Peyer's patch (tissue), 4 donors: Measurements from ENCODE around the gene PTRH1. TPM values are rescaled to one million over a fixed set of nuclear protein-coding genes. Genes with fewer than 3 reads are reported as not detected.

Experiments used
- DNase-seq, 3 donors: peaks; one replicate each; pipeline ENCODE4 v3.0.0-alpha.2; 2017 to 2019
- H3K27ac ChIP-seq, 4 donors: fragments of 200-600 bp; sonication (generic); one replicate each; pipeline ENCODE4 v1.5.1; 2016 to 2019
- H3K27me3 ChIP-seq, 2 donors: fragments of 200-600 bp; sonication (generic); one replicate each; pipeline ENCODE4 v1.5.1; 2019
- H3K36me3 ChIP-seq, 3 donors: fragments of 200-600 bp; sonication (generic); one replicate each; pipeline ENCODE4 v1.5.1; 2016 to 2019
- H3K4me1 ChIP-seq, 4 donors: fragments of 200-600 bp; sonication (generic); one replicate each; pipeline ENCODE4 v1.5.1; 2016 to 2019
- H3K4me3 ChIP-seq, 4 donors: fragments of 200-600 bp; sonication (generic); 1 replicate in 3 of 4; 2 replicates in 1 of 4; pipeline ENCODE4 v1.5.1; 2016 to 2019; ENCODE audit warnings: mild to moderate bottlenecking in 1 of 4
- H3K9me3 ChIP-seq, 4 donors: fragments of 200-600 bp; sonication (generic); one replicate each; pipeline ENCODE4 v1.5.1; 2016 to 2019; ENCODE audit warnings: mild to moderate bottlenecking in 1 of 4
- POLR2A ChIP-seq, 2 donors: fragments of 450-650 bp; IDR thresholded peaks; one replicate each; pipeline ENCODE4 v1.5.1; 2017; ENCODE audit warnings: antibody characterized with exemption in 2 of 2, mild to moderate bottlenecking in 2 of 2, moderate library complexity in 2 of 2
- total RNA-seq, 4 donors: library from RNA; depleted of rRNA; stranded (reverse); fragments of >200 nt; gene quantifications; one replicate each; pipeline ENCODE4 v1.1.0, GENCODE V29; 2016
- TF ChIP-seq, protein P1 (sequence below), 6 experiments: fragments of 450-650 bp in 4 of 6; fragments of 200-600 bp in 2 of 6; sonication (generic) in 1 of 6; IDR thresholded peaks; one replicate each; pipeline ENCODE4 v1.5.1; 2017 to 2019; ENCODE audit warnings: antibody characterized with exemption in 6 of 6, mild to moderate bottlenecking in 3 of 6, moderate library complexity in 1 of 6

The PTRH1 gene
- total RNA-seq, 4 donors from 2014 or later = 5.2 to 14.9 (median 7.9) TPM; not detected in 1

DNA sequence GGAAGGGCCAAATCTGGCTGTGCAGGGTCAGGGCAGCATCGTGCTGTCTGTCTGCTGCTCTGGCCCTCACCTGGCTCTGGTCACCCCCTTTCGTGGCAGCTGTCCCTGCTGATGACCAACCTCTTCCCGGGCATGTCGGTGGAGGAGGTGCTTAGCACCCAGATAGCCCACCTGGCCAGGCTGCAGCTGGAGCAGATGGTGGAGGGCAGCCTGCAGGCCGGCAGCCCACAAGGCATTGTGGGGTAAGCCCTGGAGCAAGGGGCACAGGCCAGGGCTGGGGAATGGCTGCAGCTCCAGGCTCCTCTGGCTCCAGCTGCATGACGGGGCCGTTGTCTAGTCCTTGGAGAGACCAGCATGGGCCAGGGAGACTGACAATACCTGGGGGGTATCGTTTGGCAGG lies 11.4 kb upstream of the PTRH1 start:
- peaks cover 0 to 6% (median 0%) of the 10 kb centered on the region in 4 donors for H3K4me1 ChIP-seq
- TF ChIP-seq, protein P1, sequence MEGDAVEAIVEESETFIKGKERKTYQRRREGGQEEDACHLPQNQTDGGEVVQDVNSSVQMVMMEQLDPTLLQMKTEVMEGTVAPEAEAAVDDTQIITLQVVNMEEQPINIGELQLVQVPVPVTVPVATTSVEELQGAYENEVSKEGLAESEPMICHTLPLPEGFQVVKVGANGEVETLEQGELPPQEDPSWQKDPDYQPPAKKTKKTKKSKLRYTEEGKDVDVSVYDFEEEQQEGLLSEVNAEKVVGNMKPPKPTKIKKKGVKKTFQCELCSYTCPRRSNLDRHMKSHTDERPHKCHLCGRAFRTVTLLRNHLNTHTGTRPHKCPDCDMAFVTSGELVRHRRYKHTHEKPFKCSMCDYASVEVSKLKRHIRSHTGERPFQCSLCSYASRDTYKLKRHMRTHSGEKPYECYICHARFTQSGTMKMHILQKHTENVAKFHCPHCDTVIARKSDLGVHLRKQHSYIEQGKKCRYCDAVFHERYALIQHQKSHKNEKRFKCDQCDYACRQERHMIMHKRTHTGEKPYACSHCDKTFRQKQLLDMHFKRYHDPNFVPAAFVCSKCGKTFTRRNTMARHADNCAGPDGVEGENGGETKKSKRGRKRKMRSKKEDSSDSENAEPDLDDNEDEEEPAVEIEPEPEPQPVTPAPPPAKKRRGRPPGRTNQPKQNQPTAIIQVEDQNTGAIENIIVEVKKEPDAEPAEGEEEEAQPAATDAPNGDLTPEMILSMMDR (IDR thresholded peaks at IDR 0.05) = no peak
- no peak for TF ChIP-seq POLR2A (IDR thresholded peaks at IDR 0.05)
- H3K9me3 ChIP-seq = no peaks in the 10 kb centered on the region
- no peak overlapping the region for H3K27ac ChIP-seq
- peaks cover 0 to 5% (median 0%) of the 10 kb centered on the region in 3 donors for H3K36me3 ChIP-seq
- H3K27me3 ChIP-seq = no peaks in the 10 kb centered on the region
- H3K4me3 ChIP-seq = no peak overlapping the region
- no peak for DNase-seq

- DNase-seq = no peak
- no peak overlapping the region for H3K4me3 ChIP-seq
- H3K9me3 ChIP-seq = no peaks in the 10 kb centered on the region
- no peak for TF ChIP-seq POLR2A (IDR thresholded peaks at IDR 0.05)
- TF ChIP-seq, protein P1 (IDR thresholded peaks at IDR 0.05) = no peak
- peaks cover 0 to 7% (median 0%) of the 10 kb centered on the region in 4 donors for H3K4me1 ChIP-seq
- H3K27ac ChIP-seq = no peak overlapping the region
- H3K36me3 ChIP-seq = no peaks in the 10 kb centered on the region
- H3K27me3 ChIP-seq = no peaks in the 10 kb centered on the region
Observed at GRCh38 chr9:127724012-127724411, 8.5 kb upstream of the PTRH1 start.

GRCh38 chr9:127723444-127723843 lies 8.0 kb upstream of the PTRH1 start:
- Histone ChIP-seq H3K36me3 (no peaks in the 10 kb centered on the region), H3K4me3 (no peak overlapping the region), H3K27ac (no peak overlapping the region), H3K27me3 (no peaks in the 10 kb centered on the region), H3K9me3 (no peaks in the 10 kb centered on the region), H3K4me1 (peaks cover 0 to 7% (median 0%) of the 10 kb centered on the region in 4 donors)
- DNase-seq = no peak
- TF ChIP-seq, protein P1 (IDR thresholded peaks at IDR 0.05) = no peak
- TF ChIP-seq POLR2A (IDR thresholded peaks at IDR 0.05) = no peak

GRCh38 chr9:127723013-127723412 lies 7.5 kb upstream of the PTRH1 start:
- no peak for DNase-seq
- Histone ChIP-seq H3K9me3 (no peaks in the 10 kb centered on the region), H3K27me3 (no peaks in the 10 kb centered on the region), H3K4me3 (no peak overlapping the region), H3K27ac (no peak overlapping the region), H3K36me3 (no peaks in the 10 kb centered on the region), H3K4me1 (peaks cover 0 to 7% (median 0%) of the 10 kb centered on the region in 4 donors)
- TF ChIP-seq, protein P1 (IDR thresholded peaks at IDR 0.05) = no peak
- no peak for TF ChIP-seq POLR2A (IDR thresholded peaks at IDR 0.05)

DNA sequence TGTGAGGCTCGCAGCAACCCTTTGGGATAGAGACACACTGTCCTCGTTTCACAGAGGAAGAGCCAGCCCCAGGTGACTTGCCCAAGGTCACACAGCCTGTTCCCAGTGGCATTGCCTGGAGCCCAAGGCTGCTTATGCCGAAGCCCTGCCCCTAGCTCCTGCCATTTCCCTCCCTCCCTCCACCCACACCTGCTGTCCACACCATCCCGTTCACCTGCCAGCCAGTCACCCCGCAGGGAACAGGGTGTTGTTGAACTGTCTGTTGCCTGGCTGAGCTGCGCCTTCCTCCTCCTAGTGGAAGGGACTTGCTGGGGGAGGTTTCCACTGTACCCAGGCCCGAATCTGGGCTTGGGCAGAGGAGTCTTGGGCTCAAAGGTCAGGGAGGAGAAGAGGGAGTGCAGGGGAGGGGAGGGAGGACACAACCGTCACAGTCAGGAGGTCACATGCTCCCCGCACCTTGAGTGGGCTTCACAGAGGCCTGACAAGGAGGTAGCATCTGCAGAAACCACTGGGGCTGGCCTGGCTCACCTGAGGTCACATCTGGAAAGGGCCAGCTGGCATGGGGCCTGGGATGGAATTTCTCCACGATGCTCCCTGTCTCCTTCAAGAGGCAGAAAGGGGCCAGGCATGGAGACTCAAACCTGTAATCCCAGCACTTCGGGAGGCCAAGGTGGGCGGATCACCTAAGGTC lies 6.7 kb upstream of the PTRH1 start:
- no peak for DNase-seq

GRCh38 chr9:127721391-127721821 lies 5.9 kb upstream of the PTRH1 start:
- no peaks in the 10 kb centered on the region for H3K27me3 ChIP-seq
- peaks cover 0 to 7% (median 0%) of the 10 kb centered on the region in 4 donors for H3K4me1 ChIP-seq
- no peak overlapping the region for H3K27ac ChIP-seq
- TF ChIP-seq POLR2A (IDR thresholded peaks at IDR 0.05) = no peak
- TF ChIP-seq, protein P1 (IDR thresholded peaks at IDR 0.05) = no peak
- DNase-seq = no peak
- no peaks in the 10 kb centered on the region for H3K36me3 ChIP-seq
- no peaks in the 10 kb centered on the region for H3K9me3 ChIP-seq
- H3K4me3 ChIP-seq = no peak overlapping the region

More for the DNA sequence above, 6.7 kb upstream of the PTRH1 start:
- Histone ChIP-seq H3K27ac (no peak overlapping the region), H3K36me3 (no peaks in the 10 kb centered on the region), H3K9me3 (no peaks in the 10 kb centered on the region), H3K4me3 (no peak overlapping the region), H3K27me3 (no peaks in the 10 kb centered on the region), H3K4me1 (peaks cover 0 to 7% (median 0%) of the 10 kb centered on the region in 4 donors)
- no peak for TF ChIP-seq POLR2A (IDR thresholded peaks at IDR 0.05)
